Kasumi-1 (cell line): ENCODE data around the gene RAPGEFL1.
"Not testable (repeated sequence)": the region's sequence is repeated elsewhere in the genome, so short reads cannot be mapped to it uniquely, and the experiment has no call there.

Experiments used
- DNase-seq, 2 experiments: peaks; one replicate each; lab custom pipeline; 2025; lab: John Stamatoyannopoulos, UW

The RAPGEFL1 gene

GRCh38 chr17:40209404-40210093, 32.3 kb downstream of the RAPGEFL1 start:
- no peak for DNase-seq

DNA sequence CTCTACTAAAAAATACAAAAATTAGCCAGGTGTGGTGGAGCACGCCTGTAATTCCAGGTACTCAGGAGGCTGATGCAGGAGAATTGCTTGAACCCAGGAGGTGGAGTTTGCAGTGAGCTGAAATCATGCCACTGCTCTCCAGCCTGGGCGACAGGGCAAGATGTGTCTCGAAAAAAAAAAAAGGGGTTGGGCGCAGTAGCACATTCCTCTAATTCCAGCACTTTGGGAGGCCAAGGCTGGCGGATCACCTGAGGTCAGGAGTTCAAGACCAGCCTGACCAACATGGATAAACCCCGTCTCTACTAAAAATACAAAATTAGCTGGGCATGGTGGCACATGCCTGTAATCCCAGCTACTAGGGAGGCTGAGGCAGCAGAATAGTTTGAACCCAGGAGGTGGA, 36.6 kb downstream of the RAPGEFL1 start:
- not testable (repeated sequence) for DNase-seq

GRCh38 chr17:40218006-40218739, 40.9 kb downstream of the RAPGEFL1 start:
- no peak for DNase-seq

GRCh38 chr17:40218740-40219593, 41.7 kb downstream of the RAPGEFL1 start, which contains the start of gene WIPF2:
TSS of gene WIPF2 (plus strand) at chr17:40219304. CDS start at chr17:40256460, 37,156 bp downstream.
- peak; percentile 94 to 95 for DNase-seq

DNA sequence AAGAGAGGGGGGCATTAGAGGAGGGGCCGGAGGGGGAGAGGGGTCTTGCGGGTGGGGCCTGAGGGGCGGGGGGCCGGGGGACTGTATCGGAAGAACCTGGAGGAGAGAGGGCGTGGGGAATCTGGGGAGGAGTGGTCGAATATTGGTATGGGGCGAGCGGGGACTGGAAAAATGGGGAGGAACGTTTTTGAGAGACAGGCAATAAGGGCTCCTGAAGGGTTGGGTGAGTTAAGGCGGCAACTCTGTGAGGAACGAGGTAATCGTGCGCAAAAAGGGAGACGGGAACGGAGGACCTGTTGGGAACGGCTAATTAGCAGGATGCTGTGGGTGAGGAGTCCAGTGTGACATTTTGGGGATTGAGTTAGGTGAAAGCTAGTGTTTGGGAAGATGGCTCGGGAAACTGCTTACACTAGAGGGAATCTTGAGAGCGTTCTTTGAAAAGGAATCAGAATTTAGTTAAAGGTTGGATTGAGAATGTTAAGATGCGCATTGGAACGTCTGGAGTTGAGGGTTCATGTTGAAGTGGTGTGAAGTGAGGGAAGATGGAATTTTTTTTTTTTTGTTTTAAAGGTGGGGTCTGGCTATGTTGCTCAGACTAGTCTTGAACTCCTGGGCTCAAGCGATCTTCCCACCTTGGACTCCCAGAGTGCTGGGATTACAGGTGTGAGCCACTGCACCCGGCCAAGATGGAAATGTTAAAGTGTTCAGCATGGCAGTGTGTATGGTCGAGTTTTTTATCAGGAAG, 42.5 kb downstream of the RAPGEFL1 start:
- DNase-seq = peak; percentile 65 to 67

DNA sequence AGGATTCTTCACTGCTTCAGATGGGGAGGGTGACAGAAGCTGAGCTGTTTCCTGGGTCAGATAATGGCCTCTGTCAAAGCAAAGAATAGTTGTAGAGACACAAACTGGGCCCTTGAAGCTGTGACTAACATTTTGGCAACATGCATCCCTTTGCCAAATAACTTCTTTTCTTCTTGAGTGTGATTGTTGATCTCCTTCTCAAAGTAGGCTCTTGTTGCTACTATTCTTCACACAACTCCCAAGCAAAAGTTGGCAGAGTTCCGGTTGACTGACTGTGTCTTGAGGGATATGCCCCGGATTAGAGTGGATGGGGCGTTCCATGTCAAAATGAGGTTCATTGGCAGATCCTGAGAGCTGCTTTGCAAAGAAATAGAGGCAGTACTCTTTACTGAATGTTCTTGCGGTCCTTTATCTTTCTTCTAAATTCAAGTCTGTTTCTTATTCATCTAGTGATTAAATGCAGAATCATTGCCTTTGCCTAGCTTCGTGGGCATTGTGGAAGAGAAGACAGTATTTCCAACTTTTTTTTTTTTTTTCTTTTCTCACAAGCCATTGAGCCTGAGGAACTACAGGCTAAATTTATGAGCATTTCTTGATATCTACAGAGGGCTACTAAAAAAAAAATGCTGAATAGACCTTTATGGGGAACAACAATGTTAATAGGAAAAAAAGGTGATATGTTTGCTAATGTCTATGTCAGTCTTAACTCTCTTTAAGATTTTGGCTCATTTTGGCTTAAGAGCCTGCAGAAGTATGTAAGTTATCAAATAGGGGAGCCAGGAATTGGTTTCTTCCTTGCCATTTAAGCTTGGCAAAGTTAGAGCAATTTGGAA, 47.7 kb downstream of the RAPGEFL1 start:
- no peak for DNase-seq

- not testable (repeated sequence) for DNase-seq
These were observed 51.9 kb downstream of the RAPGEFL1 start for GRCh38 chr17:40229146-40229545.

GRCh38 chr17:40230670-40231069, 53.4 kb downstream of the RAPGEFL1 start:
- no peak for DNase-seq

DNA sequence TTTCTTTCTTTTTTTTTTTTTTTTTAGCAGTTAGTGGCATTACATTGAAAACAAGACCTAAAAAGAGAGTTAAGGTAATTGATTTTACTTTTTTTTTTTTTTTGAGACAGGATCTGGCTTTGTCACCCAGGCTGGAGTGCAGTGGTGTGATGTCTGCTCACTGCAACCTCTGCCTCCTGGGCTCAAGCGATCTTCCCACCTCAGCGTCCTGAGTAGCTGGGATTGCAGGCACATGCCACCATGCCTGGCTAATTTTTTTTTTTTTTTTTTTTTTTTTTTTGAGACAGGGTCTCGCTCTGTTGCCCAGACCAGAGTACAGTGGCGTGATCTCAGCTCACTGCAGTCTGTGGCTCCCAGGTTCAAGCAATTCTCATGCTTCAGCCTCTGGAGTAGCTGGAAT, 54.7 kb downstream of the RAPGEFL1 start:
- DNase-seq = not testable (repeated sequence)

DNA sequence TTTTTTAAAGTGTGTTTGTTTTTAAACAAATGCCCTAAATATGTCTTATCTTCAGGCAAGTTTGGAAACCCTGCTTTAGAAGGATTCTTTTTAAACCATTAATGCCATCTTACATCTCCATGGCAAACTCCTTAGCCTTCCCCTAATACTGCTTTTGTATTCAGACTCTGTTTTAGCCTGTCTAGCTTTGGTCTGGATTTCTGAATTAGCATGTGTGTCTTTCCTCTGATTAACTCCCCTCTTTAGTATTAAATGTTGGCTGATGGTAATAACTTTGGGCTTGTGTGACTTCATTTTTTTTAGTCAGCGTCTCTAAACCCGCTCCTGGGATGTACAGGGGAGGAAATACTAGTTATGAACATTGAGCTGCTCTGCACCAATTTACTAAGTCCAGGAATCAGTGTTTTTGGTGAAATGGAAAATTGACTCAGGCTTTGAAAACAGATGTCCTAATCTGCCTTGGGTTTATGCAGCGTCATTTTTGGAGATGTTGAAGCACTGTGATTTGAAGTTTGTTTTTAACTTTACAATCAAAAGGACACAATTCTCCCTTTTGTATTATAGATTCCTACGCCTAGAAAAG, 64.1 kb downstream of the RAPGEFL1 start:
- no peak for DNase-seq

DNA sequence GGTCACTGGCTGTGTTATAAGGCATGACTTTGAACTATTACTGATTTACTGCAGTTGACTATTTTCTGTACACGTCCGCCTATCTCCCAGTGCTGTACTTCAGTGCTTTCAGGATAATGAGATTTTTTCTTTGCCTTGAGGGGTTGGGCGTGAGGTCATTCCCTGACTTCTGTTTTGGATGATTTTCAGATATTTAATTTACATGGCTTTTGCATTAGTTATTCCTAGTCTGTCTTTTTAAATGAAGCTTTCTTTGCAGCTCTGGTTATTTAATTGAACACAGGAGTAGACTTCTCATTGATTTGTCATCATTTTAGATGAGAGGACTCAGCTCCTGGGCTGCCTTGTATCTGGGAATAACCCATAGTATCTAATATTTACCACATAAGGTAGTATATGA, 65.5 kb downstream of the RAPGEFL1 start:
- no peak for DNase-seq

GRCh38 chr17:40243761-40244160, 66.5 kb downstream of the RAPGEFL1 start:
- DNase-seq = no peak

DNA sequence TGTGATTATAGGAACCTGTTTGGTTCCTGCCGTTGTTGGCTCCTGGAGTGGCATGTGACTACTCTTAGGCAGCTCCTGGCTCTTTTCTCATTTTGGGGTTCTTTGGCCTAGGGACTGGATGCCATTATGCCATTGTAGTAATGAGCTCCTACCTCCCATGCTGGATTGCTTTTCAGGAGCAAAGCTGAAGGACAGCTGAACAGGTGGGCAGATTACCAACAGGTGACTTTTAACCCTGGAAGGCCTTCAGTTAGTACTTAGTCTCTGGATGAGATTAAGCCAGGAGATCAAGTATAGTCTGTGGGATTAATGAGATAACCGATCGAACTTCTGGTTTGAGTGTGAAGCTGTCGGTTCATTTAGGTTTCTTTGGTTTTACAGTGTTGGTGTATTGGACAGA, 67.0 kb downstream of the RAPGEFL1 start:
- no peak for DNase-seq
